Measurements from ENCODE around the gene CA5A. TPM values are rescaled to one million over a fixed set of nuclear protein-coding genes. Genes with fewer than 3 reads are reported as not detected.

Gene CA5A
- total and polyA plus RNA-seq, 2 of the 13 experiments (the other 11 are each of a cell fraction or from before 2014, with no cell fraction given), result 66.8 to 106 TPM

- TF ChIP-seq ZBTB34 (CRISPR knock-in tag; IDR thresholded peaks at IDR 0.05), result peak; percentile 21; the same call in 1 of the 2 replicates
- no peak for TF ChIP-seq ZNF24 (IDR thresholded peaks at IDR 0.05)
- TF ChIP-seq AGO2 (optimal IDR thresholded peaks at IDR 0.05; ENCODE audit: low read depth, low read length), result no peak
- TF ChIP-seq GATA4 (IDR thresholded peaks at IDR 0.05; ENCODE audit: borderline replicate concordance, low read depth), result no peak
- peak; percentile 71; the same call in 1 of the 2 replicates for TF ChIP-seq ZNF782 (CRISPR knock-in tag; IDR thresholded peaks at IDR 0.05; ENCODE audit: borderline replicate concordance)
- no peak for TF ChIP-seq ZNF878 (CRISPR knock-in tag; IDR thresholded peaks at IDR 0.05)
- TF ChIP-seq, protein P1, sequence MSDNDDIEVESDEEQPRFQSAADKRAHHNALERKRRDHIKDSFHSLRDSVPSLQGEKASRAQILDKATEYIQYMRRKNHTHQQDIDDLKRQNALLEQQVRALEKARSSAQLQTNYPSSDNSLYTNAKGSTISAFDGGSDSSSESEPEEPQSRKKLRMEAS (IDR thresholded peaks at IDR 0.05), result peak; percentile 92
- TF ChIP-seq ZNF280B (CRISPR knock-in tag; IDR thresholded peaks at IDR 0.05; ENCODE audit: borderline replicate concordance), result no peak; the same call in 1 of the 2 replicates
- TF ChIP-seq TEAD3 (CRISPR knock-in tag; optimal IDR thresholded peaks at IDR 0.05; ENCODE audit: borderline replicate concordance), result peak; percentile 60
- TF ChIP-seq PHF20 (CRISPR knock-in tag; IDR thresholded peaks at IDR 0.05), result peak; percentile 52; the same call in 1 of the 2 replicates
- 0 out of 2 replicates have a peak, but pooled peaks have one; percentile 13 for TF ChIP-seq NR0B2 (CRISPR knock-in tag; IDR thresholded peaks at IDR 0.05)
- no peak for TF ChIP-seq PHF8 (CRISPR knock-in tag; IDR thresholded peaks at IDR 0.05)
- 0 out of 2 replicates have a peak, but pooled peaks have one; percentile 39 for TF ChIP-seq ZNF556 (CRISPR knock-in tag; IDR thresholded peaks at IDR 0.05; ENCODE audit: borderline replicate concordance)
- TF ChIP-seq, protein P2, sequence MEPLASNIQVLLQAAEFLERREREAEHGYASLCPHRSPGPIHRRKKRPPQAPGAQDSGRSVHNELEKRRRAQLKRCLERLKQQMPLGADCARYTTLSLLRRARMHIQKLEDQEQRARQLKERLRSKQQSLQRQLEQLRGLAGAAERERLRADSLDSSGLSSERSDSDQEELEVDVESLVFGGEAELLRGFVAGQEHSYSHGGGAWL (CRISPR knock-in tag; IDR thresholded peaks at IDR 0.05), result 0 out of 2 replicates have a peak, but pooled peaks have one; percentile 38
- TF ChIP-seq, protein P3, sequence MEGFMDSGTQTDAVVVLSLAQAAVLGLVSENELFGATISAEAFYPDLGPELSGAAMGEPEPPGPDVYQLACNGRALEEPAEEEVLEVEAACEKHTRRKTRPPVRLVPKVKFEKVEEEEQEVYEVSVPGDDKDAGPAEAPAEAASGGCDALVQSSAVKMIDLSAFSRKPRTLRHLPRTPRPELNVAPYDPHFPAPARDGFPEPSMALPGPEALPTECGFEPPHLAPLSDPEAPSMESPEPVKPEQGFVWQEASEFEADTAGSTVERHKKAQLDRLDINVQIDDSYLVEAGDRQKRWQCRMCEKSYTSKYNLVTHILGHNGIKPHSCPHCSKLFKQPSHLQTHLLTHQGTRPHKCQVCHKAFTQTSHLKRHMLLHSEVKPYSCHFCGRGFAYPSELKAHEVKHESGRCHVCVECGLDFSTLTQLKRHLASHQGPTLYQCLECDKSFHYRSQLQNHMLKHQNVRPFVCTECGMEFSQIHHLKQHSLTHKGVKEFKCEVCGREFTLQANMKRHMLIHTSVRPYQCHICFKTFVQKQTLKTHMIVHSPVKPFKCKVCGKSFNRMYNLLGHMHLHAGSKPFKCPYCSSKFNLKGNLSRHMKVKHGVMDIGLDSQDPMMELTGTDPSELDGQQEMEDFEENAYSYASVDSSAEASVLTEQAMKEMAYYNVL (CRISPR knock-in tag; IDR thresholded peaks at IDR 0.05; ENCODE audit: borderline replicate concordance), result peak; percentile 59; the same call in 1 of the 2 replicates
- 0 out of 2 replicates have a peak, but pooled peaks have one; percentile 82 for TF ChIP-seq ZNF510 (CRISPR knock-in tag; IDR thresholded peaks at IDR 0.05; ENCODE audit: low read depth)
- no peak for TF ChIP-seq ZNF124 (CRISPR knock-in tag; IDR thresholded peaks at IDR 0.05)
- TF ChIP-seq ELF3 (CRISPR knock-in tag; IDR thresholded peaks at IDR 0.05), result peak; percentile 63
- 0 out of 2 replicates have a peak, but pooled peaks have one; percentile 21 for TF ChIP-seq ZNF552 (CRISPR knock-in tag; IDR thresholded peaks at IDR 0.05; ENCODE audit: borderline replicate concordance)
- no peak for TF ChIP-seq PCBP2 (optimal IDR thresholded peaks at IDR 0.05; ENCODE audit: low read depth, low read length, poor library complexity, severe bottlenecking)
Observed at GRCh38 chr16:87949071-87949744, 12.9 kb upstream of the CA5A start (continued).
